Measurements from ENCODE around the gene FAM156A.

DNA sequence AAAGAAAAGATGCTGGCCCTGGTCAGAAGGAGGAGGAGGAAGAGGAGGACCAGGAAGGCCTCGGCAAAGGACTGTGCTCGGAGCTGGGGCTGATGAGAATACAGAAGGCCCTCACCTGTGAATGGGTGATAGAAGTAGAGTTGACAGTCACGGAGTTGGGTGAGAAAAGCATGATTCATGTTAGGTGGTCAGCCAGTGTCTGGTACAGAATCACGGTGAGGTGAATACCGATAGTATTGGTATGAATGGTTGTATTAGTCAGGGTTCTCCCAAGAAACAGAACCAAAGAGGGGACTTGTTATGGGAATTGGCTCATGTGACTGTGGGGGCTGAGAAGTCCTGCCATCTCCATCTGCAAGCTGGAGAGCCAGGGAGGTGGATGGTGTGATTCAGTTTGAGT, 32.5 kb upstream of the FAM156A start:
- TF ChIP-seq CTCF (IDR thresholded peaks at IDR 0.05; ENCODE audit: poor library complexity, severe bottlenecking) (no peak), POLR2AphosphoS5 (IDR thresholded peaks at IDR 0.05) (no peak), EZH2 (IDR thresholded peaks at IDR 0.05; ENCODE audit: borderline replicate concordance, insufficient read depth, low read length, poor library complexity, severe bottlenecking) (no peak), EP300 (conservative IDR thresholded peaks at IDR 0.05; ENCODE audit: poor library complexity, severe bottlenecking) (no peak), SMC3 (conservative IDR thresholded peaks at IDR 0.05; ENCODE audit: poor library complexity) (no peak), REST (IDR thresholded peaks at IDR 0.05; ENCODE audit: borderline replicate concordance) (no peak), TAF1 (IDR thresholded peaks at IDR 0.05; ENCODE audit: low read depth) (no peak), MXI1 (conservative IDR thresholded peaks at IDR 0.05; ENCODE audit: poor library complexity, severe bottlenecking) (no peak)
